NCI-H2196 (cell line): ENCODE measurements around the gene TGFBR3.

Source experiments
- DNase-seq: peaks from one replicate; lab custom pipeline; 2025; ENCODE audit not compliant: unreplicated experiment; lab: John Stamatoyannopoulos, UW

Gene TGFBR3

GRCh38 chr1:91661121-91661520, 224.8 kb downstream of the TGFBR3 start:
- DNase-seq = no peak

- no peak for DNase-seq
Measured at GRCh38 chr1:91660708-91661107, 225.2 kb downstream of the TGFBR3 start.

GRCh38 chr1:91655912-91656449, 230.0 kb downstream of the TGFBR3 start:
- DNase-seq = no peak

GRCh38 chr1:91653183-91653582, 232.8 kb downstream of the TGFBR3 start:
- no peak for DNase-seq

- no peak for DNase-seq
Measured at GRCh38 chr1:91651661-91652071, 234.3 kb downstream of the TGFBR3 start.

- DNase-seq = no peak
Measured at GRCh38 chr1:91651243-91651642, 234.7 kb downstream of the TGFBR3 start.

- no peak for DNase-seq
Measured at GRCh38 chr1:91650764-91651163, 235.2 kb downstream of the TGFBR3 start.

GRCh38 chr1:91647061-91647460, 238.9 kb downstream of the TGFBR3 start:
- no peak for DNase-seq

GRCh38 chr1:91645031-91645430, 240.9 kb downstream of the TGFBR3 start:
- no peak for DNase-seq

- no peak for DNase-seq
Measured at GRCh38 chr1:91643431-91643830, 242.5 kb downstream of the TGFBR3 start.

GRCh38 chr1:91640877-91641526, 244.9 kb downstream of the TGFBR3 start:
- DNase-seq = no peak

- no peak for DNase-seq
Measured at GRCh38 chr1:91637539-91637994, 248.4 kb downstream of the TGFBR3 start.

- no peak for DNase-seq
Measured at GRCh38 chr1:91635763-91636162, 250.2 kb downstream of the TGFBR3 start.

- no peak for DNase-seq
Measured at GRCh38 chr1:91633438-91633837, 252.5 kb downstream of the TGFBR3 start.

GRCh38 chr1:91631718-91632330, 254.1 kb downstream of the TGFBR3 start:
- DNase-seq = no peak

- no peak for DNase-seq
Measured at GRCh38 chr1:91630803-91631202, 255.1 kb downstream of the TGFBR3 start.
